Activated CD4-positive, alpha-beta T cell treated with anti-CD3 and anti-CD28 coated beads, Interleukin-2, Interleukin-4, amounts not matched to agents 100 ng/mL and 50 ng/mL, durations not matched to agents 16 hours and 8 hours (primary cell): ENCODE results near the gene WNT4.

Experiments used
- DNase-seq: peaks from one replicate; pipeline ENCODE4 v3.0.0-alpha.2; 2020; ENCODE audit warnings: low spot score

Gene WNT4

GRCh38 chr1:22074803-22075202 lies 68.1 kb downstream of the WNT4 start:
- DNase-seq = no peak

- DNase-seq = no peak
These were observed 71.4 kb downstream of the WNT4 start for GRCh38 chr1:22071511-22071910.
